Measurements from ENCODE around the gene TUSC2. TPM values are rescaled to one million over a fixed set of nuclear protein-coding genes. Genes with fewer than 3 reads are reported as not detected.

The TUSC2 gene
- total and polyA plus RNA-seq, 2 of the 8 experiments (the other 6 are each of a cell fraction or from before 2014, with no cell fraction given) = 33.3 to 65.4 TPM

- no peak for TF ChIP-seq USF2 (IDR thresholded peaks at IDR 0.05; ENCODE audit: low read length)
Measured at GRCh38 chr3:50302095-50303012, 25.7 kb downstream of the TUSC2 start (continued).
